Cortex of kidney (tissue), 1 donor: ENCODE data around the gene PSENEN.
"Not testable (repeated sequence)": the region's sequence is repeated elsewhere in the genome, so short reads cannot be mapped to it uniquely, and the experiment has no call there.

Source experiments
- DNase-seq: peaks from one replicate; lab custom pipeline; 2025; lab: John Stamatoyannopoulos, UW

Gene PSENEN

GRCh38 chr19:35788205-35788960 is 42.9 kb downstream of the PSENEN start:
- DNase-seq, result no peak

DNA sequence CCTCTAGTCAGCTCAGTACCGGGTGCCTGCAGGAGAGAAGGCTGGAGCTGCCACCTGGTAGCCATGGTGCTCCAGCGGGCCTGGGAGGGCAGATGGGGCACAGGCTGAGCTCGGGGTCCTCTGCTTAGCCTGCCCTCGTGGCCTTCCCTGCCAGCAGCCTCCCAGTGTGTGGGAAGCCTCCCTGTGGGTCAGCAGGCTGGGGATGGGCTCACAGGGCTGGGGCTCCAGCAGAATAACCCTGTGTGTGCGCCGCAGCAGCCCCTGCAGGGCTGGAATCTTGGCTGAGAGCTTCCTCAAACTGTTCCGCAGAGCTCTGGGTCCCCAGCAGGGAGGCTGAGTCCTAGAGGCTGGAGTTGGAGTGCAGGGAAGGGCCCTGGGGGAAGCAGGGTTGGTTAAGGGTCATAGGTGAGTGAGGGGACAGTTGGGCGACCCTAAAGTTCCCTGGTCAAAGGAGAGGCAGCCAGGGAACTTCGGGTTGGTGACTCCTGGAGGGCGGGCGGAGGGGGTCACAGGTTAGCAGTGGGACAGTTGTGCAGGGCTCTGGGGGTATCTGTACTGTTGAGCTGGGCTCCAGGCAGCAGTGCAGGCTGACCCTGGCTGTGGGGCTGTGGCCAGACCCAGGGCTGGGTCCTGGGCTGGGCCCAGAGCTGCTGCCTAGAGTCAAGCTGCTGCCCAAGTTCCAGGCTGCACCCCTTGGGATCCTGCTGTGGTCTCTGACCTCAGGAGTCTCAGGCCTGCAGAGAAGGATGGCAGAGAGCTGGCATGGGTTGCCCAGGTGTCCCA is 43.9 kb downstream of the PSENEN start:
- DNase-seq, result no peak

DNA sequence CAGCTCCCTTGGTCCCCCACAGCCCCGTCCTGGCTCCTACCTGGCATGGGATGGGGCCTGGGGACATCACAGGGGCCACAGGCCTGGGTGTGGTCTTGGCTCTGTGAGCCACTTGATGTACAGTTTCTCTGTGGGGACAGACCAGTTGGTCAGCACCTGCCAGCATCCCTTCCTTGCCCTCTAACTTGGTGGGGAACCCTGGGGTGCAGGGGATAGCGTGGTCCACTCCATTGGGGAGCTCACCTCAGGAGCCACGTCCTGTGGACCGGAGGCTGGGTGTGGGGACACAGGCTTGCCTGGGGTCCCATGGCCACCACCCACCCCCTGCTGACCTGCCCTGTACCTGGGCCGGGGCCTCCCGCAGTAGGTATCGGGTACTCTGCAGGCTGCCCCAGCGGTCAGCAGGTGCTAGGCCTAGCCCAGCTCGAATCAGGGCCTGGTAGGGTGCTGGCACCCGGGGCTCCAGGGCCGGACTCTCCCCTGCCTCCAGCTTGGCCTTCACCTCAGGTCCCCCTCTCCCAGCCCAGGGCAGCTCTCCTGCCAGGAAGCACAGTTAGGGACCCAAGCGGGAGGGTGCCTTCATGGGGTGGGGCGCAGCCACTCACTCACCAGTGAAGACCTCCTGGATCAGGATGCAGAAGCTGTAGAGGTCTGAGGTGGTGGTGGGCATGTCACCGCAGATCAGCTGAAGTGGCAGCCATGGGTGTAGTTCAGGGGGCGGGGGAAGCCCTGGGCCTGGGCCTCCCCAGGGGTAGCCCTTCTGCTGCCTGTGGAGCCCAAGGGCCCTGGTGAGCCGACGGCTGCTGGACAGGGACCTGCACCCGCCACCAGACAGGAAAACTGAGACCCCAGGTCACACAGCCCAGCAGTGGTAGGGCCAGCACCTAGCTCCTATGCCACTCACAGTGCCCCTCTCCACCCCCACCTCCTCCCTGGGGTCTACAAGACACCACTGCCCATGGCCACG is 44.8 kb downstream of the PSENEN start:
- no peak for DNase-seq

GRCh38 chr19:35790981-35791813 is 45.7 kb downstream of the PSENEN start:
- DNase-seq, result no peak

DNA sequence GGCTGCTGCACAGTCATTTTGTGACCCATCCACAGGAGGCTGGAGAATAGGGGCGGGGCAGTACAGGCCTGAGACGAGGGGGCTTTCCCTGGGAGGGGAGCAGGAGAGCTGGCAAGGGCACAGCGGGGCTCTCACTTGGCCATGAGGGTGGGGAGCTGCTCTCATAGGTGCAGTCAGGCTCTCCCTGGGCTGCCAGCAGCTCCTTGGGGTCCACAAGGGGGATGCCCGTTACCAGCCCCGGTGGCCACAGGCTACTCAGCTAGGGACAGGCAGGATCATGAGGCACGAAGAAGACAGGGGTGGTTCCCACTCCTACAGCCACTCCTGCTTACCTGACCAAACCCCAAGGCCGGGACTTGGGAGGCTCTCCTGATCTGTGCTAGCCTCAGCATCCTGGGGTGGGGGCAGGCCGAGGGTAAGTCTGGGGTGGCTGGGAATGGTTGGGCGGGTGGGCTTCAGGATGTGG is 46.4 kb downstream of the PSENEN start:
- DNase-seq, result no peak

GRCh38 chr19:35792312-35792711 is 46.9 kb downstream of the PSENEN start:
- no peak for DNase-seq

DNA sequence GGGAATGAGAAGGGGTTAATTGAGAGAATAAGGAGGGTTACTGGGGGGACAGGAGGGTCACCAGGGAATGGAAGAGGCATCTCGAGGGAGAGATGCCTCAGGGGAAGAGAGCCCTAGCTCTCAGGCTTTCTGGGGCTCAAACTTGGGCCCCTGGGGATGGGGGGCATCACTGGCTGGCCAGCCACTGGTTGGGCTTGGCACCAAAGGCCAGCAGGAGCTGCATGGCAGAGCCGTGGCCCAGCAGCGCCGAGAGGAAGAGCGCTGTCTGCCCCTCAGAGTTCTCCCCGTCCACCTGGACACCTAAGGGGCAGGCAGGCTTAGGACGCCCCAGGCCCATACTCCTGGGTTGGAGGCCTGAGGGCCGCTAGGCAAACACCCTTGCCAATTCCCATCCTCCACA is 47.4 kb downstream of the PSENEN start:
- DNase-seq, result no peak

- no peak for DNase-seq
Observed at GRCh38 chr19:35793381-35794165, 48.1 kb downstream of the PSENEN start.

GRCh38 chr19:35795564-35795963 is 50.1 kb downstream of the PSENEN start:
- not testable (repeated sequence) for DNase-seq
